Thyroid gland (tissue), 4 donors: ENCODE measurements around the gene ASXL1.

Source experiments
- POLR2A ChIP-seq, 2 donors: fragments of 450-650 bp; IDR thresholded peaks; one replicate each; pipeline ENCODE4 v1.6.1; 2017; ENCODE audit warnings: antibody characterized with exemption in 2 of 2, mild to moderate bottlenecking in 2 of 2, moderate library complexity in 1 of 2
- TF ChIP-seq, protein P1 (sequence below), 6 experiments: fragments of 200-600 bp in 3 of 6; fragments of 450-650 bp in 3 of 6; sonication (generic) in 3 of 6; IDR thresholded peaks; one replicate each; pipeline ENCODE4 v1.5.1; 2016 to 2019; ENCODE audit warnings: antibody characterized with exemption in 6 of 6, mild to moderate bottlenecking in 2 of 6, inconsistent platforms in 1 of 6, moderate library complexity in 1 of 6

DNA sequence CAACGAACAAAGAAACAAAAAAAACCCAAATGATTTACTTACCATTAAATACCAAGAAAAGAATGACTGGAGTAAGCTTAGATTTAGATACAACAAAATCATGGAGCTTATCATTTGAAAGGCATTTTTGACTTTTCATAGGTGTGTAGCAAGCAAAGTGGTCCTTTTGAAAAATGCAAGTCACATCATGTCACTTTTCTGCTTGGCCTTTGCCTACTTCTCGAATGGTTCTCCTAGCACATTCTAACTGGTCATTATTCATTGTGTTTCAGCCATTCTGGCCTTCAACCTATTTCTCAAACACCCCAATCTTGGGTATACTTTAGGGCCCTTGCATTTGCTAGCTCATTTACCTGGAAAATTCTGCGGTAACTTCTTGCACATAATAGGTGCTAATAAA is 22.6 kb downstream of the ASXL1 start:
- TF ChIP-seq, protein P1, sequence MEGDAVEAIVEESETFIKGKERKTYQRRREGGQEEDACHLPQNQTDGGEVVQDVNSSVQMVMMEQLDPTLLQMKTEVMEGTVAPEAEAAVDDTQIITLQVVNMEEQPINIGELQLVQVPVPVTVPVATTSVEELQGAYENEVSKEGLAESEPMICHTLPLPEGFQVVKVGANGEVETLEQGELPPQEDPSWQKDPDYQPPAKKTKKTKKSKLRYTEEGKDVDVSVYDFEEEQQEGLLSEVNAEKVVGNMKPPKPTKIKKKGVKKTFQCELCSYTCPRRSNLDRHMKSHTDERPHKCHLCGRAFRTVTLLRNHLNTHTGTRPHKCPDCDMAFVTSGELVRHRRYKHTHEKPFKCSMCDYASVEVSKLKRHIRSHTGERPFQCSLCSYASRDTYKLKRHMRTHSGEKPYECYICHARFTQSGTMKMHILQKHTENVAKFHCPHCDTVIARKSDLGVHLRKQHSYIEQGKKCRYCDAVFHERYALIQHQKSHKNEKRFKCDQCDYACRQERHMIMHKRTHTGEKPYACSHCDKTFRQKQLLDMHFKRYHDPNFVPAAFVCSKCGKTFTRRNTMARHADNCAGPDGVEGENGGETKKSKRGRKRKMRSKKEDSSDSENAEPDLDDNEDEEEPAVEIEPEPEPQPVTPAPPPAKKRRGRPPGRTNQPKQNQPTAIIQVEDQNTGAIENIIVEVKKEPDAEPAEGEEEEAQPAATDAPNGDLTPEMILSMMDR (IDR thresholded peaks at IDR 0.05): no peak
- TF ChIP-seq POLR2A (IDR thresholded peaks at IDR 0.05): no peak
